ENCODE results near the gene FDX2.
"Not testable (repeated sequence)": the region's sequence is repeated elsewhere in the genome, so short reads cannot be mapped to it uniquely, and the experiment has no call there.

Gene FDX2
- total RNA-seq, result 0 reads per million in 4 experiments

DNA sequence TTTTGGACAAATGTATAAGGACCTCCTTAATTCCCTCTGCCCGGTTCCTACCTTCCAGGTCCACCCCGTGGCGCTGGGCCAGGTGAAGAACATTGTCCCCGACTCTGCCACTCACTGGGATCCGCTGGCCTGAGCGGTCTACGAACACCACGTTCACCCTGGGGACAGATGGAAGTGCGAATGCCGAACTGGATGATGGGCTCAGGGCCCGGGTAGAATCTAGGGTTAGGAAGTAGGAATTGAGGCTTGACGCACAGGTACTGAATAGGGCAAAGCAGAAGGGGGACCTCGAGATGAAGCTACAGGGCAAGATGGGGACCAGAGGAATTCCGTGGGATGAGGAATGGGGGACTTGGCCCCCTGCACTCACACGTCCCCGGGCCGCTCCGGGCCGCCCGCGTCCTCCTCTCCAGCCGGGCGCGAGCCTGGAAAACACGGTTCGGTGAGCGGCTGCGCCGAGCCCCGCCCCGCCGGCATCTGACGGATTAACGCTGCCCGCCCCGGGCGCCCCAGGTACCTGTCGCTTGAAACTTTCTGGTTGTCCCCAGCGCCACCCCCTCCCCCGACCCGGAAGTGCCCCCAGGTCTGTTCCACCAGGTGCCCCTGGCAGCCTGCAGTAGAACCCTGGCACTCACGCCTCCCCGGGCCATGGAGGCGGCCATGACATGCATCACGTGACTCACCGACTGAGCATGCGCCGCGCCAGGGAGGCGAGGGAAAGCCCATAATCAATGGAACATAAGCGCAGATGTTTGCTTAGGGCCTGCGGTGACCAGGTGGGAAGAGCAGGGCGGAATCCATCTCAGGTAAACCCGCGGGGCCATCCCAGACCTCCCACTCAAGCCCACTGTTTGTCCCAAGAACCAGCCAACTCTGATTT lies at the start of gene FDX2:
TSS of gene FDX2 (minus strand) at position 681 of the 880 bp plus-strand sequence. CDS start at position 662, 19 bp downstream.
- peak; percentile 92 for DNase-seq

DNA sequence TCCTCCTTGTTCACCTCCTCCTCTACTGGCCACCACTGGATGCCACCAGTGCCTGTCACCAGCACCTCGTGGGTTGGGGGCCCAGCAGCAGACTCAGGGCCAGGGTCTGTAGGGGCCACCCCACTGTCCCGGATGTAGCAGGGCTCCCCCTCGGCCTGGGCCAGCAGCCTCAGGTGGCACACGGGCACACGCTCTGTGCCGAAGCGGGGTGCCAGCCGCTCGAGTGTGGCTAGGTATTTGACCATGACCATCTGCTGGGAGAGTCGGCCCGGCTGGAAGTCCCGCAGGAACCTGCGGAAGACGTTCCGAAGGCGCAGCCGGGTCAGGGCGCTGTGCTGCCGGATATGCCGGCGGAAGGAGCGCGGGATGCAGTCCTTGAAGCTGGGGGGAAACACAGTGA lies 49.7 kb upstream of the FDX2 start:
- DNase-seq, result no peak

DNA sequence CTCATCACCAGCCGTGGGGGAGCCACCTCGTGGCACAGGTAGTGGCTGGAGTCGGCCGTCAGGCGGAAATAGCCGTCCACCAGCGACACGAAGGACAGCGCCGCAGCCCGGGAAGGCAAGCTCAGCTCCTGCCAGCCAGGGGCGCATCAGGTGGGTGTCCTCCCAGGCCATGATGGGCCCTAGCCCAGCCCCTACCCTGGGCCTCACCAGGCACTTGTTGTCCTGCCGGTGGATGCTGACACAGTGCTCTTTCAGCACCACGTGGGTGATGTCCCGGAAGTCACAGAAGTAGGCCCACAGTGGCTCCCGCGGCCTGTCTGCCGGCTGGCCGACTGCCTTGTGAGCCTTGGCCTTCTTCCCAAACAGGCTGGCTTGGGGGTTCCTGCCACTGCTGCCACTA lies 48.8 kb upstream of the FDX2 start:
- DNase-seq, result no peak

DNA sequence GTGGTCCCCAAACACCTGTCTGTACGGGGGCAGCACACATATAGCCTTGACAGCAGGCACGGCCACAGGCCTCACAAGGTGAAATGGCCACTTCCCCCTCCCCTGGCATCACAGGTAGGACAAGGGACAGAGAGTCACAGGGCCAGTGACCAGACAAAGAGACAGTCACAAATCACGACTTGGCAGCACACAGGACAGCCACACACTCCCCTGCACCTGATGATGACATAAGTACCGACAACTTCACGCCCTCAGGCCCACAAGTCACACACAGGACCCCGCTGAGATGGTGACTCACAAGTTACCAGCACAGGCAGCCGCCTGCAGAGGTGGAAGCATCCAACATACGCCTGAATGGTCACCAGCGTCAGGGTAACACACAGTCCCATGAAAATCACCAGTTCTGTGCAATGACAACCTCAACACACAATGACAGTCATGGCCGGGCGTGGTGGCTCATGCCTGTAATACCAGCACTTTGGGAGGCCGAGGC lies 48.0 kb upstream of the FDX2 start:
- DNase-seq, result no peak

DNA sequence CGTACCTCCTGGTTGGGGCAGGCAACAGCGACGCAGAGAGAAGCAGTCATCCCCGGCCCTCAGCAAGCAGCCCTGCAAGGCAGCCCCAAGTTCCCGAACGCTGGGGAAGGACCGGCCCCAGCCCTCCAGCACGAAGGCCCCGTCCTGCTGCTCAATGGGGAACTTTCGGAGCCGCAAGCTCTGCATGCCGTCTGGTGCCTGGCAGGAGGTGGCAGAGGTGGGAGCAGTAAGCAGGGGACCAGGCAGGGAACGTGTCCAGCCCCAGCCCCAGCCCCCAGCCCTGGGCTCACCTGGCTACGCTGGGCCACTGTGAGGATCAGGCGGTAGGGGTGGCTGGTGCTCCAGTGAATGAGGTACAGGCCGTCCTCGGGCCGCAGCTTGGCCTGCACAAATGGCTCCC lies 46.4 kb upstream of the FDX2 start:
- DNase-seq, result no peak

DNA sequence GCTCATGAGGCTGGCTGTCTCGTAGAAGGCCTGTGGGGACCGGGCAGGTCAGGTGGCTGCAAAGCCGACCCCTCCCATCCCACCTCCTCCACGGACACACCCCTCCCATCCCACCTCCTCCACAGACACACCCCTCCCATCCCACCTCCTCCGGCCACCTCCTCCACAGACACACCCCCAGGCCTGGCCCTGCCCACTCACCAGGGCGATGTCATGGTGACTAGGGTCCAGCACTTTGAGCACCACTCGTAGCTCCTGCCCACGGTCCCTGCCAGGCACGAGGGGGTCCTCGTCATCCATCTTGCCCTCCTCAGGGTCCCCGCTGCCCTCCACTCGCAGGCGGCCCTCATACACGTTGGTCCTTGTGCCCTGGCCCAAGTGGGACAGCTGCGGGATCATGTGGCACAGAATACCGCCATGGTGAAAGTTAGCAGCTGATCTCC lies 45.8 kb upstream of the FDX2 start:
- DNase-seq, result no peak

DNA sequence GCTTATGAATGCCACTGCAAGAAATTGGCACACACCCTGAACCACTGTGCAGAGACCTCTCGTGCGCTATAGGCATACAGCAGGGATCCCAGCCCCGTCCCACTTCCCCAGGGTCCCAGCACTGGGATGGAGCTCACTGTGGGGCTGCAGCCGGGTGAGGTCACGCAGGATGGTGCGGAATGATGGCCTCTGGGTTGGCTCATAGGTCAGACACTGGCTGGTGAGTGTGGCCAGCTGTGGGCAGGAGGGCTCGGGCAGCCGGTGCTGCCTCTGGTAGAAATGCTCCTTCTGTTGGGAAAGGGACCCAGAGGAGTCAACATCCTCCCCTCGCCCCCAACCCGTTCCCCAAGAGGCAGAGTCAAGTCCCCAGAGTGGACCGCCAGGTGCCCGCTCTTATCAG lies 40.6 kb upstream of the FDX2 start:
- DNase-seq, result no peak

DNA sequence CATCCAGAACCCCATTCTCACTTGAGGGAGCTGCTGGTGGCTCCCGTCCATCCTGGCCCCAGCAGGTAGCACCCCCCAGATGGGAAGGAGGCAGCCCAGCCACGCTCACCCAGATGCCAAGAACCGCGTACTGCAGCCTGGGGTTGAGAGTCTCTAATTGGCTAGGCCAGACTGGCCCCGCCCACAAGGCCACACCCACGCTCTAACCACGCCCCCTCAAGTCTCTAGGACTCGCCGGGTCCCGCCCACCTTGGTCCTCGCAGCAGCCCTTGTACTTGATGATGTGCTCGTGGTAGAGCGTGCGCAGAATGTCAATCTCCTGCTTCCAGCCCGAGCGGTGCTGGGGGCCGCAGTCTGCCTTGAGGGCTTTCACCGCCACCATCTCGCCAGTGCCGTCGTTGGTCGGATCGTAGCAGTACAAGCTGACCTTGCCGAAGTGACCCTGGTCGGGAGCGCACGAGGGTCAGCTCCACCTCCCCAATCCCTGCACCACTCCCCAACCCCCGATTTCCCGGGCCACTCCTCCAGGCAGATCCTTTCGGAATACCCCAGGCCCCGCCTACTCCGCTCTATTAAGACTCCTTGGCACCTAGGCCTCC lies 38.1 kb upstream of the FDX2 start:
- peak; percentile 19 for DNase-seq

DNA sequence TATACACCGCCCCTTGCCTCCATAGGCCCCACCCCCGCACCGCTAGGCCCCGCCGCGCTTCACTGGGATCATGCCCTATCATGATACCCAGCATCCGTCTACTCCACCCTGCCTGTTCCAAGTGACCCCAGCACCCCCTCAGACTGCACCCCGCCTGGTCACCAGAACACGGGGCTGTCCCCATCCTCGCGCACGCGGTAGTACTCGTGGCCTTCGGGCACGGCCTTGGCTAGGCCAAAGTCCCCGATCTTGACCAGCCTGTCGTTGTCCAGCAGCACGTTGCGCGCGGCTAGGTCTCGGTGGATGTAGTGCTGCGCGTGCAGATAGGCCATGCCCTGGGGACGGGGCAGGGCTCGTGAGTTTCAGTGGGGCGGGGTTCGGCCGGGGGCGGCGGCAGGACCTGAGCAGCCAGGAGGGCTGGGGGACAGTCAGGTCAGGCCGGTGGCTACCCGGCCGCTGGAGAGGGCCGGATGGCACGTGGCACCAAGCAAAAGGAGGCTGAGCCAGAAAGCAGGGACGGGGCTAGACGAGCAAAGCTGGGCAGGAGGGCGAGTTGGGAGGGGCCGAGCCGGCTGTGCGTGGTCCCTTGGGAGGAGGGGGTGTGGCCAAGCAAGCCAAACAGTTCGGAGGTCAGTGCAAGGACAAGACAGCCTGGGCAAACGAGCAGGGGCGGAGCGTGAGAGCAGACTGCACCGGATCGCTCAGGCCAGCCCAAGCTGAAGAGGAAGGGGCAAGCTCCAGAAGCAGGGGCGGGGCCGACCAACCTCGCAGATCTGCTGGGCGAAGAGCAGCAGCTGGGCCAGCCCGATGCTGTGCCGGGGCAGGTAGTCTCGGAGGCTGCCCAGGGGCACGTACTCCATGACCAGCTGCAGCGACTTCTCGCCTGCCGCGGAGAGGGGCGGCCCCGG lies 37.2 kb upstream of the FDX2 start:
- DNase-seq, result no peak

DNA sequence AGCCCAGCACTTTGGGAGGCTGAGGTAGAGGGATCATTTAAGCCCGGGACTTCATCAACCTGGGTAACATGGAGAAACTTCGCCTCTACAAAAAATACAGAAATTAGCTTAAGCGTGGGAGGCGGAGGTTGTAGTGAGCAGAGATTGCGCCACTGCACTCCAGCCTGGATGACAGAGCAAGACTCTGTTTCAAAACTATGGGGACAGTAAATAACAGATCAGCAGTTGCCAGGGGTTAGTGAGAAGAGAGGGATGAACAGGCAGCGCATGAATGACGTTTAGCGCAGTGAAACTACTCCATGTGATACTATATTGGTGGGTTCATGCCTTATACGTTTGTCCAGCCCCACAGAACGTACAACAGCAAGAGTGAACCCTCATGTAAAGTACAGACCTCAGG lies 30.7 kb upstream of the FDX2 start:
- DNase-seq, result no peak

DNA sequence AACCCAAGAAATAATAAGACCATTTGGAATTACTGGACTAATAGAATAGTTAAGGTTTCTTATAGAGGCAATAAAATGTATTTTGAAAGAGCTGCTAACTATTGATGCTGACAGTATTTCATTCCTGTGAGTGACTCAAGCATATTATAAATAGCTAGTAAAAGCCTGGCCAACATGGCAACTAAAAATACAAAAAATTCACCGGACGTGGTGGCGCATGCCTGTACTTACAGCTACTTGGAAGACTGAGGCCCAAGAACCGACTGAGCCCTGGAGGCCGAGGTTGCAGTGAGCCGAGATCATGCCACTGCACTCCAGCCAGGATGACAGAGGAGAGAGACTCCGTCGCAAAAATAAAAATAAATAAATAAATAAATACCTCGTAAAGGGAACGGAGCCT lies 29.0 kb upstream of the FDX2 start:
- DNase-seq, result no peak

DNA sequence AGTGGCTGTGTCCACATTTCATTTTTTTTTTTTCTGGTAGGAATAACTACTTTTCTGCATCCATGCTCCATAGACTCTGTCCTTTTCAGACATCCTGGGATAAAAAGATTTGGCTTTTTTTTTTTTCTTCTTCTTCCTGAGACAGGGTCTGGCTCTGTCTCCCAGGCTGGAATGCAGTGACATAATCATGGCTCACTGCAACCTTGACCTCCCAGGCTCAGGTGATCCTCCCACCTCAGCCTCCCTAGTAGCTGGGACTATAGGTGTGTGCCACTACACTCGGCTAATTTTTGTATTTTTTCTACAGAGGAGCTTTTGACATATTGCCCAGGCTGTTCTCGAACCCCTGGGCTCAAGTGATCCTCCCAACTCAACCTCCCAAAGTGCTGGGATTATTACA lies 27.7 kb upstream of the FDX2 start:
- DNase-seq, result no peak

DNA sequence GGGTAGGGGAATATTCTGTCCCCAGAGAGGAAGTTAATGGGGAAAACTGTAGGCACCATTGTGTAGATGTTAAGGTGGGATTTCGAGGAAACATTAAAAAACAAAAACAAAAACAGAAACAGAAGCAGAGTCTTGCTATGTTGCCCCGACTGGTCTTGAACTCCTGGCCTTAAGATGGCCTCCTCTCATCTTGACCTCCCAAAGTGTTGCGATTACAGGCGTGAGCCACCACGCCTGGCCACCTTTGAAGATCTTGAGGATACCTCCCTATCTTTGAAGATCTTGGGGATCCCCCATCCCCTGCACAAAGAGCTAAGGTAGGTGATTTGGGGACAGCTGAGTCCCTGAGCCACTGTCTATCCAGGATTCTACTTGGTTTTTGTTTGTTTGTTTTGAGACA lies 24.2 kb upstream of the FDX2 start:
- no peak for DNase-seq

DNA sequence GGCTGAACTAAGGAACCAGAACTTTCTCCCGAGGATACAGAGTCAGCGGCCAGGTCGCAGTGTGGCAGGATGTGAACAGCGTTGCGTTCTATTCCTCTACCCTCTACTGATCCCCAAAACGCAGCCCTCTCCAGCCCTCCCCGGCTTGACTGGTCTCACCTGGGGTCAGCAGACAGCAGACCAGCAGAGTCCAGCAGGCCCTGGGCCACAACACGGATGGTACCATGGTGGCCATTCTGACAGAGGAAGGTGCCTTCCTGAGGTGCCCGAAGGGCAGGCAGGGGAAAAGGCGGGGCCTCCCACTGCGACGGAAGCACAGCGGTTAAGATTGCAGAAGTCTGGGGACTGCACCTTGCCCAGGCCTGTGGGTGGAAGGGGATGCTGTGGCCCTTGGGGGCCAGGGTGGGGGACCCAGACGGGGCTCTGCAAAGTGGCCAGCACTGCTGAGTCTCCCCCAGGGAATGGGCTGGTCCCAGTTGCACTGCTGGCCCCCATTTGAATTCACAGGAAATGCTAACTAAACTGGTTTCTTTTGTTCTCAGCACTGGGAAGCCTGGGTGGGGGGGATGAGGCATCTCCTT lies 23.7 kb upstream of the FDX2 start, which contains the start of gene ICAM3:
TSS of gene ICAM3 (minus strand) at position 245 of the 581 bp plus-strand sequence. CDS start at position 235, 10 bp downstream.
- peak; percentile 10 for DNase-seq

DNA sequence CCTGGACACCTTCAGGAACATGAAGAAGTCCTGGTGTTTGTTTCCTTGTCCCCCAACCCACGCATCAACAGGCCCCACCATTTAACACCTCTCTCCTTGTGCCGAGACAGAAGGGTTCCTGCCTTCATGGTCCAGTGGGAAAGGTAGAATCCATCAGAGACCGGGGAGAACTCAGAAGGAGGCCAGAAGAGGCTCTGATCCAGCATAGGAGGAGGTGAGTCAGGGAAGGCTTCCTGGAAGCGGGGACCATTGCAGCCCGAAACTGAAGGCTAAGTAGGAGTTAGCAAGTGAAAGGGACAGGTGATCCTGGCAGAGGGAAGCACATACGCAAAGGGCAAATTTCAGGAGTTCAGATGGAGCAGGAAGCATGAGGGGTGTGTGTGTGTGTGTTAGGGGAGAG lies 23.1 kb upstream of the FDX2 start:
- DNase-seq, result no peak

DNA sequence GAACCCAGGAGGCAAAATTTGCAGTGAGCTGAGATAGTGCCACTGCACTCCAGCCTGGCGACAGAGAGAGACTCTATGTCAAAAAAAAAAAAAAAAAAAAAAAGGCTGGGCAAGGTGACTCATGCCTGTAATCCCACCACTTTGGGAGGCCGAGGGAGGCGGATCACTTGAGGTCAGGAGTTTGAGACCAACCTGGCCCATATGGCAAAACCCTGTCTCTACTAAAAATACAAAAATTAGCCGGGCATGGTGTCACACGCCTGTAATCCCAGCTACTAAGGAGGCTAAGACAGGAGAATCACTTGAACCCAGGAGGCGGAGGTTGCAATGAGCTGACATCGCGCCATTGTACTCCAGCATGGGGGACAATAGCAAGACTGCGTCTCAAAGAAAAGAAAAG lies 20.9 kb upstream of the FDX2 start:
- DNase-seq, result not testable (repeated sequence)

DNA sequence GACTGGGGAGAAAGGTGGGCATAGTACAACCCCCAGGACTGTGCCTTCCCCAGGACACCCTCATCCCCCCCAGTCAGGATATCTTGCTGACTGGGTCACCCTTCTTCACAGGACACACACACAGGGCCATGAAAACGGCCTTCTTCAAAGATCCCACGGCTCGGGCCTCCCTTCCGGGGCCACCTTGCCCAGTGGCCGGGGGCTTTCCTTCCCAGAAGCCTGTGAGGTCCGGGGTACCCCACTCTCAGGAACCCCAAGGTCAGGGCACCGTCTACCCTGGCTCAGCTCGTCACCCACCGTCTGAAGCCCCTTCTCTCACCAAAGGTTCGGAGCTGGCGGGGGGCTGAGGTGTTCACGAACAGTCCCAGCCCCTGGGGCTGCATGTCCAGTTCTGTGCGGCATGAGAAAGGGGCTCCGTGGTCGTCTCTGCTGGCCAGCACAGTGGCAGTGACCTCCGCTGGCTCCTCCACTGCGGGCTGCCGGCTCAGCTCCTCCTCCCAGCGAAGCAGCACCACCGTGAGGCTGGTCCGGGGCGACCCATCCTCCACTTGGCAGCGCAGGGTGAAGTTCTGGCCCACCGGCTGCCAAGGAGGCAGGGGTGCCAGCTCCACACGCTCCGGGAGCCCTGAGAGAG lies 19.7 kb upstream of the FDX2 start:
- no peak for DNase-seq

DNA sequence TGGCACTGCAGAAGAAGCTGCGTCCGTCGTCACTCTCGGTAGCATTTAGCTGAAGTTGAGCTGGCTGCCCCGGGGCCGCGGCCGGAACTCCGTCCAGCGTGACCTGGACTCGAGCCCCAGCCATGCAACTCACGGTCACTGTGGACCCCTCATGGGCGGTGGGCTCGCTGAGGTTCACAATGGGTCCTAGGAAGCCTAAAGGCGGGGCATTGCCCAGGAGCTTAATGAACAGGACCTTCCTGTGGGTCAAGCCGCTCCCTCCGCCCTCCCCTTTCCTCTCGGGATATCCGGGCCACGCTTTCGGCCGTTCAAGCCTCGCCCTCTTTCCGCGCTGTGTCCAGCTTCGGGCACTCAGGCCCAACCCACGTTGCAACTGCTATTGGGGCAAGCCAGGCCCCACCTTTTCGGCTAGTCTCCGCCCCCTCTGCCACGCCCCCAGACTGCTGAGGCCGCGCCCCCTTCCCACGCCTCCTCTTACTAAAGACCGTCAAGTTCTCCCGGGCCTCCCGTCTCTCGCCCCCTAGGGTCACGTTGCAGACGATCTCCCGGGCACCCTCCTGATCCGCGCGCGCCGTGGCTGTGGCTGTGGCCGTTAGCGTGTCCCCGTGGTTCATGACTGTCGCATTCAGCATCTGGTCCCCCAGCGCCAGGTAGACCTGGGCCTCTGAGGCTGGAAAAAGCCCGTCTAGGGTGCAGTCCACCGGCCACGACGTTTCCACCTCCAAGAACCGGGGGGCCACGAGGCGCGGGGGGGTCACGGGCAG lies 19.0 kb upstream of the FDX2 start:
- peak; percentile 19 for DNase-seq

DNA sequence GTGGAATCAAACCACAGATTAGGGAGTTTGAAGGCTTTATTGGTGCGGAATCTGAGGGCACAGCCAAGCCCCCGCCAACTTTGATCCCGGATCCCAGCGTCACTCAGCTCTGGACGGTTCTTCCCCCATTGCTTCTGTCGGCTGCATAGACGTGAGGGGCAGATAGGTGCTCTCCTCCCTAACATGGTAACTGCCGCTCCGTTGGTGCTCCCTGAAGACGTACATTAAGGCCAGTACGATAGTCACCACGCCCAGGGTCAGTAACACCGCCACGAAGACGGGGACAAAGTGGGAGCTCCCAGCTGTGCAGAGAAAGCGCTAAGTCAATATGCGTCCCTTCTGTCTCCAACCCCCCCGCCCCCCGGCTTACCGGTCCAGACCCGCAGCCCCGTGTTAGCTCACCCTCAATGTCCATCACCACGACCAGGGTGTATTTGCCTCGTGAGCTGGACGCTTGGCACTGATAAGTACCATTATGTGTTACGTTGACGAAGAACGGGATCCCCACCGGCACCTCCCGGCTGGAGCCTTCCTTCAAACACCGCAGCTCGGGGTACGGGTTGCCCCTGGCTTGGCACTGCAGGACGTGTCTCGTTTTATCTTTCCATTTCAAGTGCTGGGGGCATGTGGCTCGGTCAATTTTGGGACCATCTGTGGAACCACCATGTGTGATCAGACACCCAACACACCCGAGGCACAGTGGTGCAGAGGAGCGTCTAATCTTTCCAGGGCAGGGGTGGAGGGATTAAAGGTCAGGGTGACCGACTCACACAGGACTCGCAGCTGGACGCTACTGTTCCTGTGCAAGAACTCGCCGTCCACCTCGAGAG lies 18.2 kb upstream of the FDX2 start:
- DNase-seq, result no peak

All from effector CD8-positive, alpha-beta T cell (primary cell).